Stimulated activated CD4-positive, alpha-beta T cell treated with anti-CD3 and anti-CD28 coated beads, Interleukin-12 subunit alpha, Interleukin-12 subunit beta, amount 100 ng/mL, for 24 hours (primary cell): ENCODE data around the gene ADCY5.

Experiments used
- DNase-seq, 2 experiments: peaks; one replicate each; pipeline ENCODE4 v3.0.0-alpha.2; 2020; ENCODE audit warnings: low read depth in 2 of 2

ADCY5 gene

GRCh38 chr3:123406598-123406997, 42.3 kb downstream of the ADCY5 start:
- DNase-seq, result no peak

GRCh38 chr3:123405936-123406510, 42.9 kb downstream of the ADCY5 start:
- DNase-seq, result no peak

GRCh38 chr3:123405021-123405420, 43.9 kb downstream of the ADCY5 start:
- DNase-seq, result no peak

- no peak for DNase-seq
Measured at GRCh38 chr3:123404391-123404790, 44.5 kb downstream of the ADCY5 start.

- DNase-seq, result no peak
Measured at GRCh38 chr3:123401836-123402530, 46.9 kb downstream of the ADCY5 start.

GRCh38 chr3:123400169-123400568, 48.7 kb downstream of the ADCY5 start:
- DNase-seq, result no peak

- no peak for DNase-seq
Measured at GRCh38 chr3:123399653-123400052, 49.2 kb downstream of the ADCY5 start.

GRCh38 chr3:123397921-123398785, 50.7 kb downstream of the ADCY5 start:
- DNase-seq, result no peak

GRCh38 chr3:123397050-123397590, 51.8 kb downstream of the ADCY5 start:
- DNase-seq, result no peak

GRCh38 chr3:123396171-123397049, 52.5 kb downstream of the ADCY5 start:
- no peak for DNase-seq

- no peak for DNase-seq
Measured at GRCh38 chr3:123395235-123395634, 53.7 kb downstream of the ADCY5 start.

- DNase-seq, result no peak
Measured at GRCh38 chr3:123394391-123395020, 54.4 kb downstream of the ADCY5 start.

GRCh38 chr3:123392871-123393620, 55.8 kb downstream of the ADCY5 start:
- no peak for DNase-seq

- DNase-seq, result no peak
Measured at GRCh38 chr3:123392368-123392767, 56.5 kb downstream of the ADCY5 start.

- DNase-seq, result no peak
Measured at GRCh38 chr3:123390865-123391600, 57.9 kb downstream of the ADCY5 start.

GRCh38 chr3:123389628-123389918, 59.3 kb downstream of the ADCY5 start:
- no peak for DNase-seq

GRCh38 chr3:123388811-123389627, 59.9 kb downstream of the ADCY5 start:
- no peak for DNase-seq

GRCh38 chr3:123388042-123388441, 60.8 kb downstream of the ADCY5 start:
- no peak for DNase-seq

- DNase-seq, result no peak
Measured at GRCh38 chr3:123387532-123387931, 61.4 kb downstream of the ADCY5 start.
